Psoas muscle (tissue), 8 donors: ENCODE data around the gene CACYBP. TPM values are rescaled to one million over a fixed set of nuclear protein-coding genes. Genes with fewer than 3 reads are reported as not detected.

Experiments used
- ATAC-seq, 4 donors: fragments of 200-7000 bp; cut with Tn5 transposase; one replicate each; pipeline ENCODE4 v1.9.1; 2020; ENCODE audit warnings: moderate library complexity in 3 of 4, mild to moderate bottlenecking in 2 of 4
- DNase-seq, 2 donors: peaks; one replicate each; pipeline ENCODE4 v3.0.0-alpha.2; 2020
- H3K27ac ChIP-seq: fragments of 200-600 bp; one replicate; pipeline ENCODE4 v1.8.0; 2022
- H3K27me3 ChIP-seq, 3 donors: fragments of 200-600 bp in 1 of 3; one replicate each; pipeline versions ENCODE4 v1.6.1 to v1.8.0; 2013 to 2022; ENCODE audit warnings: low read length in 2 of 3, mild to moderate bottlenecking in 2 of 3, moderate library complexity in 1 of 3; ENCODE audit not compliant: insufficient read depth in 3 of 3
- H3K36me3 ChIP-seq, 2 donors: fragments of 200-600 bp in 1 of 2; one replicate each; pipeline versions ENCODE4 v1.6.1 to v1.8.0; 2013 to 2022; ENCODE audit warnings: low read depth in 1 of 2, mild to moderate bottlenecking in 1 of 2, moderate library complexity in 1 of 2; ENCODE audit not compliant: insufficient read depth in 1 of 2
- H3K4me1 ChIP-seq: fragments of 200-600 bp; one replicate; pipeline ENCODE4 v1.8.0; 2022
- H3K4me3 ChIP-seq: fragments of 200-600 bp; one replicate; pipeline ENCODE4 v1.8.0; 2022; ENCODE audit warnings: mild to moderate bottlenecking
- H3K9me3 ChIP-seq: fragments of 200-600 bp; one replicate; pipeline ENCODE4 v1.8.0; 2022
- CTCF ChIP-seq: fragments of 200-600 bp; IDR thresholded peaks from one replicate; pipeline ENCODE4 v1.8.0; 2022; ENCODE audit warnings: antibody characterized with exemption
- WGBS, 3 donors: extraction: QIAGEN DNeasy Blood & Tissue Kit; methylation state at CpG; one replicate each; pipeline versions ENCODE4 v1.1.6 to v1.1.7; 2013; 5-methylcytosine and 5-hydroxymethylcytosine counted together
- intact Hi-C, 2 donors: fragments of 100-400 bp; cut with DNase I; formaldehyde crosslinking; loops; one replicate each; pipeline versions ENCODE4 v1.11.0 to v1.14.2; 2022
- polyA plus RNA-seq, 3 donors: library from polyadenylated mRNA; stranded (reverse); fragments of 200-250 nt; gene quantifications; one replicate each; pipeline ENCODE4 v1.2.3, GENCODE V29; 2013
- total RNA-seq, 4 donors: library from RNA; stranded (reverse); fragmentation: NEBNext Ultra II Directional in 2 of 4; extraction: Animal tissue kit (Norgen Biotek cat#: 25700) in 2 of 4; gene quantifications; one replicate each; pipeline versions ENCODE4 v1.2.1 to v1.2.4, GENCODE V29; 2021 to 2023
- donor health status: healthy with polysubstance abuse.
- donor health status: DM: no; HTN: no; CAD: no; lungs with moderate emphysema.
- donor health status: Bipolar disorder and iron deficiency.
- donor health status: healthy.
- donor health status: DM: yes; HTN: yes; CAD: no.
- donor health status: DM: no; HTN: no; CAD: no.
- donor health status: DM: no; HTN: no; CAD: no.
- donor health status: DM: yes; HTN: yes; CAD: no.

Gene CACYBP
- total and polyA plus RNA-seq, 7 donors: 69.4 to 260 (median 94.3) TPM

GRCh38 chr1:175003521-175003920, 3.8 kb downstream of the CACYBP start:
- H3K27me3 ChIP-seq: no peaks in the 10 kb centered on the region
- peaks cover 3 to 41% of the 10 kb centered on the region in 2 donors for H3K36me3 ChIP-seq
- no peak overlapping the region for H3K4me3 ChIP-seq
- intact Hi-C loops: no loop called here
- peaks cover 28% of the 10 kb centered on the region for H3K4me1 ChIP-seq
- no peak for TF ChIP-seq CTCF
- no peaks in the 10 kb centered on the region for H3K9me3 ChIP-seq
- WGBS, 3 donors: 40 to 49% (median 43%) methylated on average over 2 of the region's 2 CpGs
- DNase-seq (no peak), ATAC-seq (no peak)
- H3K27ac ChIP-seq: no peak overlapping the region

- H3K36me3 ChIP-seq: peaks cover 3 to 56% of the 10 kb centered on the region in 2 donors
- H3K4me1 ChIP-seq: peaks cover 36% of the 10 kb centered on the region
- intact Hi-C loops: loop anchor here in 1 of 2 donors (2.0 kb wide), 1 partner anchor 18 kb away; the partner anchor contains the start of gene MRPS14
- no peak for DNase-seq
- H3K27me3 ChIP-seq: no peaks in the 10 kb centered on the region
- H3K9me3 ChIP-seq: no peaks in the 10 kb centered on the region
- WGBS, 3 donors: 89 to 92% (median 91%) methylated on average over 8 of the region's 8 CpGs
- H3K27ac ChIP-seq: no peak overlapping the region
- ATAC-seq: no peak
- H3K4me3 ChIP-seq: no peak overlapping the region
- no peak for TF ChIP-seq CTCF
Observed at GRCh38 chr1:175005085-175005783, 5.5 kb downstream of the CACYBP start.

GRCh38 chr1:175009532-175009931, 9.8 kb downstream of the CACYBP start:
- intact Hi-C loops: no loop called here
- Histone ChIP-seq H3K4me1 (peaks cover 10% of the 10 kb centered on the region), H3K27me3 (no peaks in the 10 kb centered on the region), H3K27ac (peak overlapping the region; percentile 11), H3K4me3 (no peak overlapping the region), H3K36me3 (peaks cover 13 to 96% of the 10 kb centered on the region in 2 donors), H3K9me3 (no peaks in the 10 kb centered on the region)
- no peak for DNase-seq
- WGBS, 3 donors: 33 to 52% (median 50%) methylated on average over 10 of the region's 10 CpGs
- no peak for TF ChIP-seq CTCF
- ATAC-seq: peak in 2 of 4 donors; percentile 44 to 63

- DNase-seq: no peak
- WGBS, 3 donors: 32 to 86% (median 74%) methylated on average over 1 of the region's 1 CpG
- intact Hi-C loops: no loop called here
- no peaks in the 10 kb centered on the region for H3K9me3 ChIP-seq
- peaks cover 32% of the 10 kb centered on the region for H3K4me1 ChIP-seq
- no peak for ATAC-seq
- H3K27me3 ChIP-seq: no peaks in the 10 kb centered on the region
- no peak overlapping the region for H3K4me3 ChIP-seq
- peaks cover 10 to 97% of the 10 kb centered on the region in 2 donors for H3K36me3 ChIP-seq
- H3K27ac ChIP-seq: peak overlapping the region; percentile 39
- no peak for TF ChIP-seq CTCF
Observed at GRCh38 chr1:175013445-175013844, 13.7 kb downstream of the CACYBP start.
